GM21825 (cell line): ENCODE measurements around the gene PRR29.
"Not testable (repeated sequence)": the region's sequence is repeated elsewhere in the genome, so short reads cannot be mapped to it uniquely, and the experiment has no call there.

Experiments used
- ATAC-seq: cut with Tn5 transposase; IDR thresholded peaks from one replicate; pipeline ENCODE4 v1.9.1; 2021; ENCODE audit warnings: mild to moderate bottlenecking, moderate library complexity; ENCODE audit not compliant: unreplicated experiment

PRR29 gene

DNA sequence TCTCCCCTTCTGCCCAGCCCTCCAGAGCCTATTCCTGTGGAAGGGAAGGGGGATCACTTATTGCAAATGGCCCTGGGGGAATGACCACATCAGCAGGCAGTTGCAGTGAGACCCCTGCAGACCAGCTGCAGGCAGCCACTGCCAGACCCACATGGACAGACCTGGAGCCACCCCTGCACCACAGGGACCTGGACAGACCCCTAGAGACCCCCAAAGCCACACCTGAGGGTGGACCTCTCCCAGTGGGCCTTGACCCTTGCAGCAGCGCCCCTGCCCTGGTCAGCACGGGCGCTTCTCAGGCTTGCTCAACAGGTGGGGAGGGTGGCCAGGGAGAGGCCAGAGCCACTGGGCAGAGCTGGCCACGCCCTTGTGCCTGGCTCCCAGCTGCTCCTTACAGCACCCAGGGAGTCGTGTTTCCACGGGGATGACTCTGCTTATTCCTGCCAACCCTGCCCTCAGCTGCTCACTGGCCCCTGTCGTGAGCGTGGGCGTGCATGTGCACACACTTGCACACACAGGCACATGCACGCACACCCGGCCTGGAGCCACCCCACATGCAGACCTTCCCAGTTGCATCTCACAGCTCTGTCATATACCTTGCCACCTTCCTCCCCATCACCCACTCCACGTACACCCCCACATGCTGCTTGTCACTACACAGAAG is 24.1 kb upstream of the PRR29 start:
- ATAC-seq, result no peak

DNA sequence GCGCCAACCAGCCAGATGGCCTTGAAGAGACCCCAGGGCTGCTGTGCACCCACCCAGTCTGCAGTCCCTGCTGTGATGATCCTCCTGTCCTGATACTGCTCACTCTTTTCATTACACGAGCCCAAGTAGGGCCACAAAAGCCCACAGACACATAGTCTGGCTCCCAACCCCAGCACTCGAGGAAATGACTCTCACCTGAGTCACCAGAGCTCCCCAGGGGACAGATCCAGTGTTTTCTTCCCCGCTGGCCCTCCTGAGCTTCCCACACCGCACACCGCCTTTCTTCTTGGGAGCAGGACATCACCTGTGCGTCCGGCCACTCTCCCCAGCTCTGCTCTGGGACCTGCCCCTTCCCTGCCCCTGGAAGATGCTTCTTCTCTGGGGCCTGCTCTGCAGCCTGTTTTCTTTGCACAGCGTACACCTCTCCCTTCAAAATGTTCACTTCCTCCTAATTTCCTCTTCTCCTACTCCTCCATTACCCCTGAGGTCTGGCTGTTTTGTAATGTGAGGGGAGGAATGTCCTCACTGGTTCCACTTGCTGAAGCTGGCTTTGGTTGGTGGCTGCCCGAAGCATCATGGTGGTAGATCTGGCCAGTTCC is 23.5 kb upstream of the PRR29 start:
- no peak for ATAC-seq

DNA sequence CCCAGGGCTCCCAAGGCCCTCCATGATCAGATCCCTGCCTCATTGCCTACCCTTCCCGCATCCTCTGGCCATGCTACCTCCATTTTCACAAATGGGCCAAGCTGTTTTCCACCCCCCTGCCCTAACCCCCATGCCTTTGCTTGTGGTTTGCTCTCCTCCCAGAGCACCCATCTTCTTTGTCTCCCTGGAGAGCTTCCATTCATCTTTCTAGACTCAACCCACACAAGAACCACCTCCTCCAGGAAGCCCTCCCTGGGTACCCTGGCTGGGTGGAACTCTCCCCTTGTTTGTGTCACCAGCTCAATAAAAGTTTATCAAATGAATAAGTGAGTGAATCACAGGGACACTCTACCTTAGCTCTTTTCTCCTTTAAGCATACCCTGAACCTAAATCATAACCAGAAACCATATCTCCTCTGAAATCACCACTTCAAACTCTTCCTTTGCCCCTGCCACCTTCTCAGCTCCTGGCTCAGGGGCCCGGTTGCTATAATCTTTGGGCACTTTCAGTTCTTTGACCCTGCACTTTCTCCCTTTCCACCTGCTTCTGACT is 22.5 kb upstream of the PRR29 start:
- ATAC-seq, result no peak

DNA sequence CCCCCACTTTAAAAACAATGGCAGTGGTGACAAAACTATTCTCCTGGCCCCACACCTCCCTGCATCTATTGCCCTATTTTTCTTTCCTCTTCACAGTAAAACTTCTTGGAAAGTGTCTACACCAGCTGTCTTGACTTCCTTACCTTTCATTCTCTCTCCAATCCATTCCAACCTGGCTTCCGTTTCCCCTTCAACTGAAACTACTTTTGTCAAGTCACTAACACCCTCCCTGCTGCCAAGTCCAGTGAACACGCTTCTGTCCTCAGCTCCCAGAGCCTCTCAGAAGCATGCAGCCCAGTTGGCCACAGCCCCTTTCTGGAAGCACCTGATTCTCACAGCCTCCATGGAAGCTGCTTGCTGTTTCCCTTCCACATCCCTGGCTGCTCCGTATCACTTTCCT is 21.4 kb upstream of the PRR29 start:
- ATAC-seq, result no peak

DNA sequence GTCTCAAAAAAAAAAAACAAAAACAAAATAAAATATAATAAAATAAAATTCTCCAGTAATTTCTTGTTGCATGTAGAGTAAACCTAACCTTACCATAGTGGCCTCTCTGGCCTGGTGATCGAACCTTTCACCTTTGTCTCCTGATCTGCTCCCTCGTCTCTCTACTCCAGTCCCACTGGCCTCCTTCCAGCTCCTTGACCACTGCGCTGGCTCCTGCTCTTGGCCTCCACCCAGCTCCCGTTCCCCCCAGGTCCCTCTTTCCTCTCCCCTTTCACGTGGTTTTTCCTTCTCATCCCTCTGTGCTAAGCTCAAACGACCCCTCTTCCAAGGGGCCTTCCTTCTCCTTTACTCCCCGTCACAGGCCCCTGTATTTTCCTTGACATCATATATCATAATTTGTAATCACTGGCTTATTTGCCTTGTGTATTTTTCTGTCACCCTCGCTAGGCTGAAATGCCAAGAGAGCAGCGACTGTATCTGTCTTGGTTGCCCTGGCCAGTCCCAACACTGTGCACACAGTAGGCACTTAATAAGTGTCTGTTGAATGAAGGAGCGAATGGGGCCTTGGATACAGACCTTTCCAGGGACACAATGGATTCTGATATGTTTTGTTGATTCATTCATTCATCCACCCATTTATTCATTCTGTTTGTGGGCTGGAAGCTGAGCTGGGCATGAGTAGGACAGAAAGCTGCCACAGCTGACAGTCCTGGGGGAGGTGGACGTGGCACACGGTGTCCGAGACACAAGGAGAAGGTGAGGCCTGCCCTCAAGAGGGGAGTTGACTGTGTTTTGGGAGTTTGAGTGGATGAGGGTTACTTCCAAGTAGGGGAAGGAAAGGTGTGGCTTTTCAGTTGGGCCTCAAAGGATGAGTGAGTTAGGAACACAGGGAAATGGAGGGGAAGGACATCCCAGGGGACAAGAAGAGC is 19.6 kb upstream of the PRR29 start:
- no peak for ATAC-seq

DNA sequence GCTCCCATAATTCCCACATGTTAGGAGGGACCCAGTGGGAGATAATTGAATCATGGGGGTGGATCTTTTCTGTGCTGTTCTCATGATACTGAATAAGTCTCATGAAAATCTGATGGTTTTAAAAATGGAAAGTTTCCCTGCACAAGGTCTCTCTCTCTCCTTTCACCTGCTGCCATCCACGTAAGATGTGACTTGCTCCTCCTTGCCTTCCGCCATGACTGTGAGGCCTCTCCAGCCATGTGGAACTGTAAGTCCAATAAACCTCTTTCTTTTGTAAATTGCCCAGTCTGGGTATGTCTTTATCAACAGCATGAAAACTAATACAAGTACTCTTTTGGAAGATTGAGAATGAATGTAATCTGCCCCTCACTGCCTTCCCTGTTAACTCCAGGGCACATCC is 15.5 kb upstream of the PRR29 start:
- ATAC-seq, result not testable (repeated sequence)

DNA sequence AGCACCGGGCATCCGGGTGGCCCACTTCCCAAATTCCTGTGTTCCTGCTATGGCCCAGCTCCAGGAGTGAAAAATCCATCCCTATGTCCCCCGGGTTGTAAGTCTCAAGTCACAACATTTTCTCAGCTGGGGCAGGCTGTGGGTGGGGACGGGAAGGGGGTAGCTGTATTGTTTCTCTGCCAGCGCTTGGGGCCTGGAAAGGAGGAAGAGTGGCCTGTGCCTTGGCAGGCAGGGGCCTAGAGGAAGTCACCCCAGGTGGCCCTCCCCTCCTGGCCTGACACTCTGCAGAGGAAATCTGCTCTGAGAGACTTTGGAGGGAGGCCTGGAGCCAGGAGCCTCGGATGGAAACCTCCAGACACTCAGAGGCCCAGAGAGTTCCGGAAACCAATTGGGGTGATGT is 14.8 kb upstream of the PRR29 start:
- ATAC-seq, result no peak

DNA sequence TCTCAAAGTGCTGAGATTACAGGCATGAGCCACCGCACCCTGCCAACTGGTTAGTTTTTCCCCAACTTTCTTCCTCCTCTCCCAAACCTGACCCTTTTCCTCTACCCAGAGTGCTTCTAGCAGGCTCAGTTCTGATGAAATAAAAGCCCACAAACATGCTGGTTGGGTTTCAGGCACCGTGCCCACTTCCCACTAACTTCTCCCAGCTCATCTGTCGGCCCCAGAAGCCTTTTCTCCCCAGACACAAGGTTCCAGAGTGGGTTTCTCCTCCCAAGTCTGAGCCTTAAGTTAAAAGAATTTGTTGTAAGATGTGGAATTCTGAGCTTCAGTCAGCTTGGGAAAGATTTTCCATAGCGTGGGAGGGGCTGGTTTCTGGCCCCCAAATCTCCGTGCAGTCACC is 13.9 kb upstream of the PRR29 start:
- no peak for ATAC-seq

DNA sequence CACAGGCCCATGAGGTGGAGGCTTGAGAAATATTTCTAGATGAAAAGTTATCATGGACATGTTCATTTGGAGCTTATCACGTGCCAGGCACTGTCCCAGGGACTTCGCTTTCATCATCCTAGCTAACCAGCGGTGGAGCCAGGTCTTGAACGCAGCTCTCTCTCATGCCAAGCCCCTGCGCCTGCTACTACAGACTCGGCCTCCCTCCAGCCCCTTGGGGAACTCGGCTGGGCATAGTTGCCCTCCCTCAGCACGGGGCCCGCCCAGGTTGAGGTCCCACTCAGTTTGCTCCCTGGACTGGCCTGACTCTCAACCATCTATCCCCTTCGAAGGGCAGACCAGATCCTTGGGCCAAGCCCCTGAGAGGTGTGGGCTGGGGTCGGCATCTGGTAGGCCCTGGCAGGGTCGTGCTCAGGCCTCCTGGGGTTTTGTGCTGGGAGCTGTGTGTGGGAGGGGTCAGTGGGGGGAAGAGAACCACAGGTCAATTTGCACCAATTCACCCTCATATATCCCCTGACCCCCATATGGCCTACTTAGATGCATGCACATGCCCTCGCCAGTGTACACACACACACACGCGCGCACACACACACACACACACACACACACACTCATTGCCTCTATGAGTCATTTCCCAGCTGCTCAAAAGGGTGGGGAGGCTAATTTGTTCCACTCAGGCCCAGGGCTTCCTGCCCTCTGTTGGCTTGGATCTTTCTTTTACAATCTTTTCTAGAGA is 13.3 kb upstream of the PRR29 start:
- ATAC-seq, result no peak

DNA sequence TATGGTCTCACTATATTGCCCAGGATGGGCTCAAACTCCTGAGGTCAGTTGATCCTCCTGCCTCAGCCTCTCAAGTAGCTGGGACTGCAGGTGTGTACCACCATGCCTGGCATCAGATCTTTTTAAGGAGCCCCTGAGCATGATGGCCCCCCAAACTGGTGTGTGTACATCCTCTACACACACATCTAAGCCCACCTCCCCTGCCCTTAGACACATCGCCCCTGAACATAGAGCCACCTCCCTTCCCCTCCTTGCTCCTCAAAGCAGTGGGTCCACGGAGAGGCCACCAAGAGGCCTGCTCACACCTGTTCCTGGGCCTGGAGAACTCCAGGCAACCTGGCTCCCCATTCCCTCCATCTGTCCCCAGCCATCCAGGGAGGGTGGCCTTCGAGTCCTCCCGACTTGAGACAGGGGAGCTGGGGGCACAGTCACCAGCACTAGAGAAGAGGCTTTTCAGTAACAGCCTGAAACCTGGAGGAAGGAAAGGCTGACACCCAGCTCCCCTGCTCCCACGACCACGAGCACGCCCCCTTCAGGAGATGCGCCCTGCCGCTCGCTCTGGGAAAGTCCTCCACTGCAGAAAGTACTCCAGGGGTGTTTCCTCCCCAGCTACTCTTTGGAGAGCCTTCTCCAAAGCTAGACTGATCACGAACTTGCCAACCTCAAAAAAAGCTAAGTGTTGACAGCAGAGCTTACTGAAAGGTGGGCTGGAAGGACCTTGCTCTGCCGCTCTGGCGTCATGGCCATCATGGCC is 12.6 kb upstream of the PRR29 start:
- ATAC-seq, result no peak

DNA sequence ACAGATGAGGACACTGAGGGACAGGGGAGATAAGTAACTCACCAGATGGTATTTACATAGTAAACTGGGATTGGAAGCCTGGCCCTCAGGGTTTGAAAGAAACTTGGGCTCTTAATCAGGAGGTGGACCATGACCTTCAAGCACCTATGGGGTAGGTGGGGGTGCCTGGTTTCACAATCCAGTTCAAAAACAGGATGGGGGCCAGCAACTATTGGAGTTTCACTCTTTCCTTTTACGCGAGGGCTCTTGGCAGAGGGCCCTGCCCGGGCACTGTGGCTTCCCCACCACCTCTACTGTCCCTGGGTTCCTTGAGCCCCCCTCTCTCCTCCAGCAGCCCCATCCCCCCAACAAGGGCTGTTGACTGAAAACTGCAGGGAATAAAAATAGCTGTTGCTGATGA is 11.3 kb upstream of the PRR29 start:
- no peak for ATAC-seq

DNA sequence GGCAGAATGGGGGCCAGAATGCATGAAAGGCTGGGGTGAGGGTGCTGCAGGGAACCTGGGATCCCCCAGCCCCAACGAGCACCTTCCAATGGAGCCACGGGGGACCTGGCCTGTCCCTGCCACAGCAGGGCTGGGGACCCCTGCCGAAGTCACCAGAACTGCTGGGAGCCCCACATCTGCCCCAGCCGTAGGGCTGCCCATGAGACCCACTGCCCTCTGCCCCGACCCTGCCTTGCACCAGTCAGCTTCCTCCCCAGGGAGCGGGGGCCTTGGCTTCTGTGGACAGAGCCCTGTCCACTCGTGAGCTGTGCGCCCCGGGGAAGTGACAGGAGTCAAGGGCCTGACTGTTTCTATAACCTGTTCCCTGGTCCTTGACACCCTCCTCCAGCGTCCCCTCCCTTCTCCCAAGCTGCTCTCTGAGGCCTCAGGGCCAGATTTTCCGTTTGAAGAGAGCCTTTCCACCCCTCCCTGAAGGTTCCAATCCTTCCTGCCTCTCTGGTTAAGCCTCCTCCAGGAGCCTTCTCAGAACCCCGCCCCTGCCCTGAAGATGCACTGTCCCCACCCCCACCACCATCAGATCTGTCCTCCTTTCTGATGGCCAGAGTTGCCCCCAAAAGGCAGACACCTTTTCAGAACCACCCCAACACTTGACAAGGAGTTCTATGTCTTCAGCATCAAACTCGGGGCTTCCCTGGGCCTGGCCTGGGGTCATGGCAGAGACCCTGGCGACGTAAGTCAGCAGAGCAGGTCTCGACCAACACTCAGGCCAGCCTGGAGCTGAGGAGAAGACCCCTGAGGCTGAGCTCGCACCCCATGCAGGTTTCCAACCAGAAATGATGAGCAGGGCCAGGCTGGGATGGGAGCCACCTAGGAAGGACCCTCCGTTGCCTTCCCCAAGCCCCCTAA is 10.7 kb upstream of the PRR29 start:
- ATAC-seq, result no peak

DNA sequence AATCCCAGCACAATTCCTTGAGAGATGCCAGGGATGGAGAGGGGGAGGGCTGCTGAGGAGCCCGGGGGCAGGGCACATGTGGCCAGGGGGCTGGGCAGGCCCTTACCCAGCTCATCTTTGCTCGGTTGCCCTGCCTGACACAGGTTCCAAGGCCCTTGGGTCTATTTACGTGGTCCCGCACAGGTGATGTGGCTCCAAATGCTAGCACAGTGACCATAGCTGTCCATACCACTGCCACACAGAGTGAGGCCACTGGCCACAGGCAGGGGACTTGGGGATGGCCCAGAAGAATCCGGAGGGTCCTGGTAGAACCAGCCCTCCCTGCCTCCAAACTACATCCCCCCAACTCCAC is 10.0 kb upstream of the PRR29 start:
- ATAC-seq, result no peak

DNA sequence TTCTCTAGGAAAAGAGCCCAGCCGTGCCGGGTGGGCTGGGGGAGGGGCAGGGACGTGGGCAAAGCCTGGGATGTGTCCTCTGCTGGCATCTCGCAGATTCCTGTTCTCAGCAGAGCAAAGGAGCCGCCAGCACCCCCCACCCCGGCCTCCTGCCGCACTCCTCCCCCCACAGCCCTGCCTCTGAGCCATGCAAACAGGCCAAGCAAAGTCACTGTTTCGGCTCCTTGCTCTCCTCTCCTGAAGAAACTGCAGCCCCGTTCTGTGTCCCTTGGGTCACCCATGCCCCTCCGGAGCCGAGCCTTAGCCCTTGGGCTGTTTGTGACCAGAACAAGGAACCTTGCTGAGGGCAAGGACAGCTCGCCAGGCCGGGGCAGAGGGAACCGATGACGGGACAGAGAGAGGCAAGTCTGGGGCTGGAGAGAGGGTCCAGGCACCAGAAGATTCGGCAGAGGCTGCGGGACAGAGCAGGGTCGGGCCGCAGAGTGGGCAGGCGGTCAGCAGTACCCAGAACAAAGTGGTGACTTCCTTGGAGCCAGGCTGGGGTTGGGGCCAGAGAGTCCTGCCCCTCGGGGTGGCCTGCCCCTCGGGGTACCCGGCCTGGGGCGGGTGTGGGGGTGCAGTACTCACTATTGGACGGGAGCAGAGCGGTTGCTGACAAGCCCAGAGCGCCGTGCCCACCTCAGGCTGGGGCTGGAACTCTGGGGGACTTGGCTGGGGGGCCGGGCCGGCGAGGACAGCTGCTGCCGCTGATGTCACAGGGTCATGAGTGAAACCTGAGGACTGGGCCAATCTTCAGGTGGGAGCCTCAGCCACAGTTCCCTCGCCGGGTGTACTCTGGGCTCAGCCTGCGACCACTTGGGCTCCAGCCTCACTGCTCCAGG is 9.2 kb upstream of the PRR29 start:
- ATAC-seq, result no peak

DNA sequence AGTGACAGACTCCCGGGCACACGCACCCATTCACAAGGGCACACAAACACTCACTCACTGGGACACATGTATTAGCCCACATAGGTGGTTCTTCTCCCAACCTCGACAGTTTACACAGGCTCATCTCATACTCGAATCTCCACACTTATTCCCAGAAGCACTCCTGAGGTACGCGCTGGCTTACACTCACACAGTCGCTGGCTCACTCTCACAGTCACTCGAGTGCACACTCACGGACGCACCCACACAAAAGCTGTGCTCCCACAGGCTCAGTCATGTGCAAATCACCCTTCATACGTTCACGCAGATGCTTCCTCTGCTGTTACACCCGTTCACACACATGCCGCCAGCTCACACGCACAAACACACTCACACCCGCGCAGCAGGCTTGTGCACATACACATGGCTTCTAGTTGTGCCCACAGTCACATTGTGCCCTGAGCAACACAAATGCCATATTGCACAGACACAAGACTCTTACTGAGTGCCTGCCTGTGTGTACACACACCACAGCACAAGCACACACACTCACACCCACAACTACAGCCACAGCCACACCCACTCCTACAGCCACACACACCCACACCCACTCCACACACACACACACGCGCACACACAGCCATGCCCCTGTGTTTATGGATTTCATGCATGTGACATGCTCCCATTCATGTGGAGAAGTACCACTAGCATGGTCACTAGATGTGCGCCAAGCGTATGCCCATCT is 8.4 kb upstream of the PRR29 start:
- no peak for ATAC-seq

DNA sequence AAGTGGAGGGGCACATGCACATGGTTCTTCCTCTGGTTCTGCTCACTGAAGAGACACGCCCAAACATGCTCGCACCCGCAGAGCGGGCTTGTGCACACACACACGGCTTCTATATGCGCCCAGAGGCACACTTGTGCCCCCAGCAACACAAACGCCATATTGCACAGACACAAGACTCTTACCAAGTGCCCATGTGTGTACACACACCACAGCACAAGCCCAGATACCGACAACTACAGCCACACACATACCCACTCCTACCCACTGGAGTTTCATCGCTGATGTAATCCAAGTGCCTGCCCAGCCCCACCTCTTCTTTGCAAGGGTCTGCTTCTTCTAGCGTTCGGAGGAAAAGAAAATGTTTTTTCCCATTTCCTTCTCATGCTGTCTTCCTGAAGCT is 6.5 kb upstream of the PRR29 start:
- ATAC-seq, result no peak

DNA sequence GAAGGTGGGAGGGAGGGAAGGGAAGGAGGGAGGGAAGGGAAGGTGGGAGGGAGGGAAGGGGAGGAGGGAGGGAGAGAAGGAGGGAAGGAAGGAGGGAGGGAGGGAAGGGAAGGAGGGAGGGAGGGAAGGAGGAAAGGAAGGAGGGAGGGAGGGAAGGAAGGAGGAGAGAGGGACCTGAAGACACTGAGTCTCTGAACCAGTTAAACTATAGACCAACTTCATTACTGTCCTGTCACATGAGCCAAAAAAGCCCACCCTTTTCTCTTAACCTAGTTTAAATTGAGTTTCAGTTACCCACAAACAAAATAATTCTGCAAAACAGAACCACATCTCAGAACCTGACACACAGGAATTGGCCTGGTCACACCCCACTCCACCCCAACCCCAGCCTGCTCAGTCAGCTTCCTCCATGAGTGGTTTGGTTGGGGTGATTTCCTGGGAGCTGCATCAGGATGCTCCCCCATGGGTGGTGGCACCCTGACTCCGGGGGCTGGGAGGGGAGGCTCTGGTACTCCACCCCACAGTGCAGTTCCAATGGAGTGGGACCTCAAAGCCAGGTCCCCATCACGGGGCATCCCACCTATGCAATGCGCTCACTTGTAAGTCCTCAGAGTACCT is 4.7 kb upstream of the PRR29 start:
- no peak for ATAC-seq
